Left lung (tissue), 10 donors: ENCODE data around the gene PPA1. TPM values are rescaled to one million over a fixed set of nuclear protein-coding genes. Genes with fewer than 3 reads are reported as not detected.

ENCODE experiments used
- ATAC-seq: fragments of 200-7000 bp; cut with Tn5 transposase; one replicate; pipeline ENCODE4 v1.9.1; 2020; ENCODE audit warnings: moderate library complexity
- DNase-seq, 4 donors: peaks; one replicate each; pipeline ENCODE4 v3.0.0-alpha.2; 2013 to 2020
- H3K27ac ChIP-seq, 2 donors: fragments of 200-600 bp; sonication (generic) in 1 of 2; one replicate each; pipeline versions ENCODE4 v1.5.0 to v1.8.0; 2020 to 2021
- H3K27me3 ChIP-seq, 2 donors: fragments of 200-600 bp; sonication (generic) in 1 of 2; one replicate each; pipeline versions ENCODE4 v1.5.0 to v1.8.0; 2020 to 2021
- H3K36me3 ChIP-seq, 2 donors: fragments of 200-600 bp; sonication (generic) in 1 of 2; one replicate each; pipeline versions ENCODE4 v1.5.0 to v1.8.0; 2020 to 2021
- H3K4me1 ChIP-seq, 2 donors: fragments of 200-600 bp; one replicate each; pipeline ENCODE4 v1.8.0; 2021
- H3K4me3 ChIP-seq, 2 donors: fragments of 200-600 bp; sonication (generic) in 1 of 2; one replicate each; pipeline versions ENCODE4 v1.5.0 to v1.8.0; 2020 to 2021; ENCODE audit warnings: mild to moderate bottlenecking in 1 of 2
- H3K9me3 ChIP-seq, 2 donors: fragments of 200-600 bp; sonication (generic) in 1 of 2; one replicate each; pipeline versions ENCODE4 v1.5.0 to v1.8.0; 2020 to 2021
- intact Hi-C, 2 donors: fragments of 100-400 bp; cut with DNase I; formaldehyde crosslinking; loops; one replicate each; pipeline versions ENCODE4 v1.11.2 to v1.14.2; 2022
- polyA plus RNA-seq, 6 donors: library from polyadenylated mRNA; unstranded; fragments of 120-200 nt; gene quantifications; one replicate each; pipeline ENCODE4 v1.2.1, GENCODE V29; 2013; ENCODE audit not compliant: insufficient read length in 6 of 6
- total RNA-seq, 2 donors: library from RNA; stranded (reverse); fragmentation: NEBNext Ultra II Directional; extraction: Animal tissue kit (Norgen Biotek cat#: 25700); gene quantifications; one replicate each; pipeline ENCODE4 v1.2.1, GENCODE V29; 2021
- TF ChIP-seq, protein P1 (sequence below), 2 donors: fragments of 200-600 bp; sonication (generic) in 1 of 2; IDR thresholded peaks; one replicate each; pipeline versions ENCODE4 v1.5.0 to v1.8.0; 2021; ENCODE audit warnings: antibody characterized with exemption in 2 of 2
- donor health status: DM: no; HTN: yes; CAD: no.
- donor health status: DM: no; HTN: no; CAD: no.

PPA1 gene
- total and polyA plus RNA-seq, 8 donors = 102 to 231 (median 129) TPM

DNA sequence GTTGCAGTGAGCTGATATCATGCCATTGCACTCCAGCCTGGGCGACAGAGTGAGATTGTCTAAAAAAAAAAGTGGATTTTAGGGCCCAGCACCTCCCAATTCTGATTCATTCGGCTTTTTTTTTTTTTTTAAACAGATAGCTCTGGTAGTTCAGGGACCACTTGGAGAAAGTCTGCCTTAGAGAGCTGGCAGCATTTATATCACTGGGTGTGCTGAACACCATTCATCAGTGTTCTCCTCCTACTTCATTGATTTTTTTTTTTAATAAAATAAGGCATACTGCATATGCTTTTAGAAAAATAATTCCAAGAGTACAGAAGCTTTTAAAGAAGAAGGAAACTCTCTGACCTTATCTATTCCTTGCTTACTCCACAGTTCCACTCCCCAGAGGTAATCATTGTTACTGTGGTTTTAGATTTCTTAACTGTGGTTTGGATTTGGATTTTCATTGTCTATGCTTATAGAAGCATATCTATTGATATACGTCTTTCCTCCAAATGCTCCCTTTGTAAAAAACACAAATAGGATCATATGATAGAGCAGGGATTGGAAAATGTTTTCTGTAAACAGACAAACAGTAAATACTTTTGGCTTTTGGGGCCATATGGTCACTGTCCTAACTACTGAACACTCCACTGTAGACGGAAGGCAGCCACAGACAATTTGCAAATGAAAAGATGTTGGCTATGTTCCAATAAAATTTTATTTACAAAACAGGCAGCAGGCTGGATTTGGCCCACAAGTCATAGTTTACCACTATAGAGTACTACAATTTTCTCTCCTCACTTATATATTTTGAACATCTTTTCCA lies 41.9 kb downstream of the PPA1 start:
- Histone ChIP-seq H3K27ac (peak overlapping the region; percentile 74 to 90), H3K9me3 (no peaks in the 10 kb centered on the region), H3K27me3 (no peaks in the 10 kb centered on the region), H3K4me1 (peaks cover 30 to 59% of the 10 kb centered on the region in 2 donors), H3K36me3 (no peaks in the 10 kb centered on the region), H3K4me3 (no peak overlapping the region)
- ATAC-seq = peak; percentile 5
- TF ChIP-seq, protein P1, sequence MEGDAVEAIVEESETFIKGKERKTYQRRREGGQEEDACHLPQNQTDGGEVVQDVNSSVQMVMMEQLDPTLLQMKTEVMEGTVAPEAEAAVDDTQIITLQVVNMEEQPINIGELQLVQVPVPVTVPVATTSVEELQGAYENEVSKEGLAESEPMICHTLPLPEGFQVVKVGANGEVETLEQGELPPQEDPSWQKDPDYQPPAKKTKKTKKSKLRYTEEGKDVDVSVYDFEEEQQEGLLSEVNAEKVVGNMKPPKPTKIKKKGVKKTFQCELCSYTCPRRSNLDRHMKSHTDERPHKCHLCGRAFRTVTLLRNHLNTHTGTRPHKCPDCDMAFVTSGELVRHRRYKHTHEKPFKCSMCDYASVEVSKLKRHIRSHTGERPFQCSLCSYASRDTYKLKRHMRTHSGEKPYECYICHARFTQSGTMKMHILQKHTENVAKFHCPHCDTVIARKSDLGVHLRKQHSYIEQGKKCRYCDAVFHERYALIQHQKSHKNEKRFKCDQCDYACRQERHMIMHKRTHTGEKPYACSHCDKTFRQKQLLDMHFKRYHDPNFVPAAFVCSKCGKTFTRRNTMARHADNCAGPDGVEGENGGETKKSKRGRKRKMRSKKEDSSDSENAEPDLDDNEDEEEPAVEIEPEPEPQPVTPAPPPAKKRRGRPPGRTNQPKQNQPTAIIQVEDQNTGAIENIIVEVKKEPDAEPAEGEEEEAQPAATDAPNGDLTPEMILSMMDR (IDR thresholded peaks at IDR 0.05) = no peak
- intact Hi-C loops = no loop called here
- no peak for DNase-seq

DNA sequence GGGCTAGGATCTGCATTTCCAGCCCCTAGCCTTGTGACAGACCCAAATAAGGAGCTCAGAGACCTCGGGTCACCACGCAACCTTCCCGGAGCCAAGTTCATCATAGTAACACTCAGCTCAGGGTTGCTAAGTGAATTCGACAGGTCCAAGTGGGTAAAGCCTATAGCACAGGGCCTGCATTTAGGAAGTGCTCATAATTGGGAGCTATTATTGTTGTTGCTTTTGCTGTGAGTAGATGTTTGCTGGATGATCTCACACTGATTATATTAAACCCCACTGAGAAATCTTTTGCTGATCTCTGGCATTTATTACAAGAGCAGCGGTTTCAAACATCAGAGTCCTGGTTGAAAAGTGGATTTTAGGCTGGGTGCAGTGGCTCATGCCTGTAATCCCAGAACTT lies 42.6 kb downstream of the PPA1 start:
- Histone ChIP-seq H3K36me3 (no peaks in the 10 kb centered on the region), H3K27ac (peak overlapping the region; percentile 74 to 90), H3K4me1 (peaks cover 30 to 59% of the 10 kb centered on the region in 2 donors), H3K27me3 (no peaks in the 10 kb centered on the region), H3K9me3 (no peaks in the 10 kb centered on the region), H3K4me3 (no peak overlapping the region)
- ATAC-seq = no peak
- DNase-seq = no peak
- TF ChIP-seq, protein P1 (IDR thresholded peaks at IDR 0.05) = no peak
- intact Hi-C loops = no loop called here

DNA sequence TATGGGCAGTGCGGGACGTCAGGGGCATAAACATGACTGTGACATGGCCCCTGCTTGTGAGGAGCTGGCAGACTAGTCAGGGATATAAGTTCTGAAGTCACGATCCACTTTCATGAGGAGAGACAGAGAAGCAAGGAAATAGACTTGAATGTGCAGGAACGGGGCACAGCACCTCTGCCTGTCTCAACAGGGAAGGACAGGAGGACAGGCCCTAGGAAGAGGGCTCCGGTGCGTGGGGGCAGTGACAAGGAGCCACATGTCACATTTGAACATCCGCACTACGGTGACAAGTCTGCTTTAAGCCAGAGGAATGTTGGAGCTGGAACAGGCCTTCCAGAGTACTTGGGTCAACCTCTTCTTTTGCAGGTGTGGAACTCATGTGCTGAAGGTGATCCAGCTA lies 43.1 kb downstream of the PPA1 start:
- Histone ChIP-seq H3K4me3 (no peak overlapping the region), H3K27me3 (no peaks in the 10 kb centered on the region), H3K27ac (peak overlapping the region; percentile 74 to 90), H3K36me3 (no peaks in the 10 kb centered on the region), H3K4me1 (peaks cover 30 to 59% of the 10 kb centered on the region in 2 donors), H3K9me3 (no peaks in the 10 kb centered on the region)
- TF ChIP-seq, protein P1 (IDR thresholded peaks at IDR 0.05) = no peak
- ATAC-seq (peak; percentile 6), DNase-seq (no peak)
- intact Hi-C loops = no loop called here

DNA sequence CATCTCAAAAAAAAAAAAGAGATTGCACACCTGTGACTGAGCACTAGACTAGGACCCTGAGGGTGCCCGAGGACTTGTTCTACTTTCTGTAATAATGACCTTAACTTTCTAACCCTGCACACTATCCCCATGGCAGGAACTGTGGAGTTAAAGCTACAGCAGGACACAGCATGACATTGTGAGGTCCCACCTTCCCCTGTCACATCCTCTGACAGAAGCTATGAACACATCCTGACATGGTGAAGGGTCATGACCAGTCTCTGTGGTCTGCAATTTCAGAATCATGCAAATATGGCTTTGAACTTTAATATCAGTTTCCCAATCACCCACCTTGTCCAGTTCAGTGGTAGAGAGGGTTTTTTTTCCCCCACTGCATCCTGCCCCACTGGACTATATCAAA lies 44.5 kb downstream of the PPA1 start:
- Histone ChIP-seq H3K27me3 (no peaks in the 10 kb centered on the region), H3K9me3 (no peaks in the 10 kb centered on the region), H3K4me3 (no peak overlapping the region), H3K4me1 (peaks cover 30 to 53% of the 10 kb centered on the region in 2 donors), H3K27ac (no peak overlapping the region), H3K36me3 (no peaks in the 10 kb centered on the region)
- no peak for ATAC-seq
- DNase-seq = no peak
- TF ChIP-seq, protein P1 (IDR thresholded peaks at IDR 0.05) = no peak
- intact Hi-C loops = no loop called here

DNA sequence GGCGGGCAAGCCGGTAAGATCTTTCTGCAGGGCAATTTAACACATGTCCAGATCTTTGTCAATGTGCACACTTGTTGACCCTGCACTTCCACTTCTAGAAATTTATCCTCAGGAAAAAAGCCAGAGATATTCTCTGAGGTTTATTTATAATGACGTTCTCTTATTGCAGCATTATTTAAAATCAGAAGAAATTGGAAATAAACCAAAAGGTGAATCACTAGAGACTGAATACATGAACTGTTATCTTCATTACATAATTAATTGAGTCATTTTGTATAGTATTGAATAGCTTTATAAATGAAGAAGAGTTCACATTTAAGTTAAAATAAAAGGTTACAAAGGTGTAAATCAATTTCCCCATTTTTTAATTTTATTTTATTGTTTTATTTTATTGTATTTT lies 46.7 kb downstream of the PPA1 start:
- no peaks in the 10 kb centered on the region for H3K9me3 ChIP-seq
- H3K4me1 ChIP-seq = peaks cover 16 to 32% of the 10 kb centered on the region in 2 donors
- TF ChIP-seq, protein P1 (IDR thresholded peaks at IDR 0.05) = no peak
- DNase-seq (no peak), ATAC-seq (peak; percentile 6)
- peak overlapping the region in 1 of 2 donors; percentile 47 for H3K27ac ChIP-seq
- no peak overlapping the region for H3K4me3 ChIP-seq
- H3K27me3 ChIP-seq = no peaks in the 10 kb centered on the region
- H3K36me3 ChIP-seq = no peaks in the 10 kb centered on the region
- intact Hi-C loops = no loop called here
